Spinal cord (tissue), 10 donors: ENCODE results near the gene MAP6. TPM values are rescaled to one million over a fixed set of nuclear protein-coding genes. Genes with fewer than 3 reads are reported as not detected.

Experiments used
- DNase-seq, 6 donors: peaks; one replicate each; pipeline versions ENCODE4 v3.0.0 to v3.0.0-alpha.2; 2013 to 2015; ENCODE audit warnings: low spot score in 6 of 6, low read depth in 4 of 6
- H3K27ac ChIP-seq: one replicate; pipeline ENCODE4 v1.5.1; 2013; ENCODE audit warnings: low read depth, low read length, control low read depth
- H3K27me3 ChIP-seq: one replicate; pipeline ENCODE4 v1.6.1; 2013; ENCODE audit warnings: low read length; ENCODE audit not compliant: control insufficient read depth, insufficient read depth
- H3K36me3 ChIP-seq: one replicate; pipeline ENCODE4 v1.6.1; 2013; ENCODE audit warnings: low read length; ENCODE audit not compliant: control insufficient read depth, insufficient read depth
- H3K4me1 ChIP-seq: one replicate; pipeline ENCODE4 v1.6.1; 2013; ENCODE audit warnings: low read length; ENCODE audit not compliant: control insufficient read depth, insufficient read depth
- H3K4me3 ChIP-seq: one replicate; pipeline ENCODE4 v1.5.1; 2013; ENCODE audit warnings: low read depth, low read length, control low read depth
- H3K9me3 ChIP-seq: one replicate; pipeline ENCODE4 v1.6.1; 2013; ENCODE audit warnings: low read length; ENCODE audit not compliant: control insufficient read depth, insufficient read depth
- WGBS: methylation state at CpG from one replicate; pipeline ENCODE4 v1.1.5; 2013; ENCODE audit warnings: missing lambda C conversion rate; ENCODE audit not compliant: insufficient coverage; 5-methylcytosine and 5-hydroxymethylcytosine counted together
- polyA plus RNA-seq, 2 donors: library from polyadenylated mRNA; unstranded; fragments of 120-200 nt; gene quantifications; one replicate each; pipeline ENCODE4 v1.2.1, GENCODE V29; 2013; ENCODE audit not compliant: insufficient read length in 2 of 2
- total RNA-seq, 2 donors: library from RNA; depleted of rRNA in 1 of 2; stranded (reverse); fragments of 120-200 nt in 1 of 2; fragments of >200 nt in 1 of 2; gene quantifications; one replicate each; pipeline versions ENCODE4 v1.2.3 to v1.2.4, GENCODE V29; 2013 to 2014
- donor health status: healthy.

Gene MAP6
- total and polyA plus RNA-seq, 4 donors, result 64.5 to 190 (median 125) TPM

- H3K4me1 ChIP-seq, result peaks cover 12% of the 10 kb centered on the region
- peaks cover 27% of the 10 kb centered on the region for H3K36me3 ChIP-seq
- no peak for DNase-seq
- 80% methylated on average over 3 of the region's 3 CpGs for WGBS
- no peaks in the 10 kb centered on the region for H3K27me3 ChIP-seq
- no peaks in the 10 kb centered on the region for H3K9me3 ChIP-seq
- H3K4me3 ChIP-seq, result no peak overlapping the region
- H3K27ac ChIP-seq, result no peak overlapping the region
Observed at GRCh38 chr11:75600356-75600755, 68.5 kb downstream of the MAP6 start.

GRCh38 chr11:75598900-75599299, 69.9 kb downstream of the MAP6 start:
- no peak for DNase-seq
- 94% methylated on average over 7 of the region's 7 CpGs for WGBS

GRCh38 chr11:75598264-75598663, 70.6 kb downstream of the MAP6 start:
- Histone ChIP-seq H3K4me3 (no peak overlapping the region), H3K27me3 (no peaks in the 10 kb centered on the region), H3K4me1 (peaks cover 30% of the 10 kb centered on the region), H3K36me3 (peaks cover 17% of the 10 kb centered on the region), H3K9me3 (no peaks in the 10 kb centered on the region), H3K27ac (no peak overlapping the region)
- DNase-seq, result no peak

More at GRCh38 chr11:75598900-75599299, 69.9 kb downstream of the MAP6 start:
- Histone ChIP-seq H3K4me3 (no peak overlapping the region), H3K27ac (no peak overlapping the region), H3K36me3 (peaks cover 19% of the 10 kb centered on the region), H3K27me3 (no peaks in the 10 kb centered on the region), H3K9me3 (no peaks in the 10 kb centered on the region), H3K4me1 (peaks cover 25% of the 10 kb centered on the region)

GRCh38 chr11:75597636-75598035, 71.2 kb downstream of the MAP6 start:
- no peak overlapping the region for H3K27ac ChIP-seq
- H3K9me3 ChIP-seq, result no peaks in the 10 kb centered on the region
- peaks cover 34% of the 10 kb centered on the region for H3K4me1 ChIP-seq
- H3K36me3 ChIP-seq, result peaks cover 17% of the 10 kb centered on the region
- H3K27me3 ChIP-seq, result no peaks in the 10 kb centered on the region
- peak in 2 of 6 donors; percentile 57 to 79 for DNase-seq
- H3K4me3 ChIP-seq, result no peak overlapping the region
- 28% methylated on average over 3 of the region's 4 CpGs for WGBS

GRCh38 chr11:75596914-75597313, 71.9 kb downstream of the MAP6 start:
- no peak overlapping the region for H3K27ac ChIP-seq
- 100% methylated on average over 1 of the region's 4 CpGs for WGBS

GRCh38 chr11:75595429-75595828, 73.4 kb downstream of the MAP6 start:
- DNase-seq, result no peak
- Histone ChIP-seq H3K36me3 (peaks cover 5% of the 10 kb centered on the region), H3K9me3 (no peaks in the 10 kb centered on the region), H3K4me3 (no peak overlapping the region), H3K27me3 (no peaks in the 10 kb centered on the region), H3K4me1 (peaks cover 35% of the 10 kb centered on the region), H3K27ac (no peak overlapping the region)
- 100% methylated on average over 2 of the region's 2 CpGs for WGBS

More at GRCh38 chr11:75596914-75597313, 71.9 kb downstream of the MAP6 start:
- H3K4me3 ChIP-seq, result no peak overlapping the region
- no peaks in the 10 kb centered on the region for H3K9me3 ChIP-seq
- DNase-seq, result no peak
- no peaks in the 10 kb centered on the region for H3K27me3 ChIP-seq
- H3K4me1 ChIP-seq, result peaks cover 35% of the 10 kb centered on the region
- H3K36me3 ChIP-seq, result peaks cover 11% of the 10 kb centered on the region

- H3K4me3 ChIP-seq, result no peak overlapping the region
- H3K36me3 ChIP-seq, result peaks cover 5% of the 10 kb centered on the region
- peaks cover 35% of the 10 kb centered on the region for H3K4me1 ChIP-seq
- DNase-seq, result peak in 2 of 6 donors; percentile 59 to 68
- no peaks in the 10 kb centered on the region for H3K9me3 ChIP-seq
- H3K27ac ChIP-seq, result no peak overlapping the region
- no peaks in the 10 kb centered on the region for H3K27me3 ChIP-seq
- WGBS, result 23% methylated on average over 3 of the region's 6 CpGs
Observed at GRCh38 chr11:75594211-75594610, 74.6 kb downstream of the MAP6 start.

GRCh38 chr11:75593286-75593915, 75.4 kb downstream of the MAP6 start:
- Histone ChIP-seq H3K27me3 (no peaks in the 10 kb centered on the region), H3K9me3 (no peaks in the 10 kb centered on the region), H3K27ac (no peak overlapping the region), H3K4me3 (no peak overlapping the region), H3K36me3 (peaks cover 10% of the 10 kb centered on the region), H3K4me1 (peaks cover 30% of the 10 kb centered on the region)
- WGBS, result 33% methylated on average over 1 of the region's 2 CpGs
- peak in 2 of 6 donors; percentile 51 to 80 for DNase-seq

DNA sequence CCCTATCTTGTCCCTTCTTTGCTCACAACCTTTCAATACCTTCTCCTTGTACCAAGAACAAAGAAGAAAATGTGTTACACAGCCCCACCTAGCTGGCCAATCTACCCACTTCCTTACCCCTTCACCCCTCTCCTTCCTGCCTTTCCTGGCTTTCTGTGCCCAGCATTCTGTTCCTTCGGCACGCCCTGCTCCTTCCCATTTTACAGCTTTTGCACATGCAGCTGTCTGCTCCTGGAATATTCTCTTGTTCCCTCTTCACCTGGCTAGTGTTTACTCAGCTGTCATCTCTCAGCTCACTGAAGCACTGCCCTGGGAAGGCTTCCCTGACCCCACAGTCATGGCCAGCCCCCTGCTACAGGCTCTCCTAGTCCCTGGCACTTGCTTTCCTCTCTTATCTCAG, 76.1 kb downstream of the MAP6 start:
- Histone ChIP-seq H3K36me3 (peaks cover 15% of the 10 kb centered on the region), H3K9me3 (no peaks in the 10 kb centered on the region), H3K27ac (no peak overlapping the region), H3K4me3 (no peak overlapping the region), H3K27me3 (no peaks in the 10 kb centered on the region), H3K4me1 (peaks cover 24% of the 10 kb centered on the region)
- 76% methylated on average over 2 of the region's 2 CpGs for WGBS
- DNase-seq, result no peak

GRCh38 chr11:75591966-75592365, 76.9 kb downstream of the MAP6 start:
- peak in 1 of 6 donors; percentile 5 for DNase-seq
- WGBS, result 65% methylated on average over 6 of the region's 6 CpGs
- peaks cover 18% of the 10 kb centered on the region for H3K36me3 ChIP-seq
- H3K4me1 ChIP-seq, result peaks cover 22% of the 10 kb centered on the region
- no peak overlapping the region for H3K4me3 ChIP-seq
- no peaks in the 10 kb centered on the region for H3K9me3 ChIP-seq
- H3K27ac ChIP-seq, result no peak overlapping the region
- no peaks in the 10 kb centered on the region for H3K27me3 ChIP-seq
